ENCODE data around the gene FCER1G. TPM values are rescaled to one million over a fixed set of nuclear protein-coding genes. Genes with fewer than 3 reads are reported as not detected.

FCER1G gene
- total RNA-seq, 1 donor from 2014 or later: 0.93 TPM

DNA sequence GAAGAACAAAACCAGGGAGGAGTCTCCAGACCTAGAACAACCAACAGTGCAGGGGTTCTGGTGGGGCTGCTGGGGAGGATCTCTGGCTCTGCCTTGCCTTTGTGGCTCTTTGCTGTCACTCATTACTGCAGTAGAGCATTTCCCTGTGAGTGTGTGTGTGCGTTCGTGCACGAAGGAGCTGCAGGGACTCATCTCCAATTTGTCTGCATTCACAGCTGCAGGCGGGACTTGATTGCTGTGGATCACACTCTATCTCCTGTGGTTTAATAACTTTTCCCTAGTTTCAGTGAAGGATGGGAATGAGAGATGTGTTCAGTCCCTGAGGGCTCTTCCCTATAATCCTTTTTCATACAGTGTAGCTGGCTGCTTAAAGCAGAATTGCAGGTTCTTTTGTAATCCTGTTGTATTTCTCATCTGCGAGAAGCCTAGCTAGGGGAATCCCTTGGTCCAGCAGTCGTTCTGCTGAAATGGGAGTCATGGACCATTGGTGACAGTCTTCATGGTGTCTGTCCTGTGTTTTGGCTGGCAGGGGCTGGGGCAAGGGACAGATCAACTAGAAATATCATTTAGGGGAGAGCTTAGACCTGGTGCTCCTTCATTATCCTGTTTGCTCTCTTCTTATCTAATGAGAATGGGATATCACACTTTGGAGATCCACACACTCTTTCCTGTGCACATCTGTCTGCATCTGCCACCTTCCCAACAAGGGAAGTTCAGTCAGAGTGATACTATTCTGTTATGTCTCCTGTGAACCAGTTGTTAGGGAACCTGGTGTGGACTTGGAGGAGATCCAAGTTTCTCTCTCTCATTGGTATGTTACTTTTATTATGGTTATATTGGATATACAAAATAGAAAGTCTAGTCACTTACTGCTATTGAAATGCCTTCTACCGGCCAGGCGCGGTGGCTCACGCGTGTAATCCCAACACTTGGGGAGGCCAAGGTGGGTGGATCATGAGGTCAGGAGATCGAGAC, 46.5 kb downstream of the FCER1G start:
- H3K4me3 Mint-ChIP-seq: no peak overlapping the region
- TF ChIP-seq CTCF (conservative IDR thresholded peaks at IDR 0.05): no peak
- peaks cover 64% of the 10 kb centered on the region for H3K27me3 Mint-ChIP-seq (ENCODE audit: low read depth)
- no peak overlapping the region for H3K27ac Mint-ChIP-seq (ENCODE audit: unreplicated experiment)
- DNase-seq (ENCODE audit: low read depth, low spot score): no peak
- H3K4me1 Mint-ChIP-seq: peaks cover 17% of the 10 kb centered on the region
- H3K9me3 Mint-ChIP-seq: peaks cover 7% of the 10 kb centered on the region
- H3K36me3 Mint-ChIP-seq (ENCODE audit: low read depth): peaks cover 6% of the 10 kb centered on the region

DNA sequence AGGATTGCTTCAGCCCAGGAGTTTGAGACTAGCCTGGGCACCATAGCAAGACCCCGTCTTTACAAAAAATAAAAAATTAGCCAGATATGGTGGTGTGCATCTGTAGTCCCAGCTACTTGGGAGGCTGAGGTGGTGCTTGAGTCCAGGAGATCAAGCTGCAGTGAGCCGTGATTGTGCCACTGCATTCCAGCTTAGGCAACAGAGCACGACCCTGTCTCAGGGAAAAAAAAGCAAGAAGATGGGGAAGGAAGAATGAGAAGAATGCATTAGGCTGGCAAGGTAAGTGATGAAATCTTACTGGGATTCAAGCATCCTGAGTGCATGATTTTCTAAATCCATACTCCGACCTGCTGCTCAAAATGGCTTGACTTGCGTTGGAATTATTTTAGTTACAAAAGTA, 50.2 kb downstream of the FCER1G start:
- H3K4me3 Mint-ChIP-seq: no peak overlapping the region
- H3K27me3 Mint-ChIP-seq (ENCODE audit: low read depth): peaks cover 38% of the 10 kb centered on the region
- no peak for DNase-seq (ENCODE audit: low read depth, low spot score)
- peak overlapping the region; percentile 57 for H3K27ac Mint-ChIP-seq (ENCODE audit: unreplicated experiment)
- no peaks in the 10 kb centered on the region for H3K36me3 Mint-ChIP-seq (ENCODE audit: low read depth)
- peaks cover 7% of the 10 kb centered on the region for H3K4me1 Mint-ChIP-seq
- no peaks in the 10 kb centered on the region for H3K9me3 Mint-ChIP-seq
- no peak for TF ChIP-seq CTCF (conservative IDR thresholded peaks at IDR 0.05)

GRCh38 chr1:161266202-161266601, 51.1 kb downstream of the FCER1G start:
- TF ChIP-seq CTCF (conservative IDR thresholded peaks at IDR 0.05): no peak
- DNase-seq (ENCODE audit: low read depth, low spot score): no peak
- peaks cover 7% of the 10 kb centered on the region for H3K4me1 Mint-ChIP-seq

GRCh38 chr1:161266836-161267235, 51.7 kb downstream of the FCER1G start:
- DNase-seq (ENCODE audit: low read depth, low spot score): no peak
- peaks cover 23% of the 10 kb centered on the region for H3K27me3 Mint-ChIP-seq (ENCODE audit: low read depth)
- H3K4me3 Mint-ChIP-seq: no peak overlapping the region
- no peaks in the 10 kb centered on the region for H3K36me3 Mint-ChIP-seq (ENCODE audit: low read depth)
- TF ChIP-seq CTCF (conservative IDR thresholded peaks at IDR 0.05): no peak
- no peak overlapping the region for H3K27ac Mint-ChIP-seq (ENCODE audit: unreplicated experiment)
- no peaks in the 10 kb centered on the region for H3K9me3 Mint-ChIP-seq
- peaks cover 4% of the 10 kb centered on the region for H3K4me1 Mint-ChIP-seq

More at GRCh38 chr1:161266202-161266601, 51.1 kb downstream of the FCER1G start:
- H3K27me3 Mint-ChIP-seq (ENCODE audit: low read depth): peaks cover 29% of the 10 kb centered on the region
- H3K36me3 Mint-ChIP-seq (ENCODE audit: low read depth): no peaks in the 10 kb centered on the region
- H3K27ac Mint-ChIP-seq (ENCODE audit: unreplicated experiment): no peak overlapping the region
- no peaks in the 10 kb centered on the region for H3K9me3 Mint-ChIP-seq
- H3K4me3 Mint-ChIP-seq: no peak overlapping the region

DNA sequence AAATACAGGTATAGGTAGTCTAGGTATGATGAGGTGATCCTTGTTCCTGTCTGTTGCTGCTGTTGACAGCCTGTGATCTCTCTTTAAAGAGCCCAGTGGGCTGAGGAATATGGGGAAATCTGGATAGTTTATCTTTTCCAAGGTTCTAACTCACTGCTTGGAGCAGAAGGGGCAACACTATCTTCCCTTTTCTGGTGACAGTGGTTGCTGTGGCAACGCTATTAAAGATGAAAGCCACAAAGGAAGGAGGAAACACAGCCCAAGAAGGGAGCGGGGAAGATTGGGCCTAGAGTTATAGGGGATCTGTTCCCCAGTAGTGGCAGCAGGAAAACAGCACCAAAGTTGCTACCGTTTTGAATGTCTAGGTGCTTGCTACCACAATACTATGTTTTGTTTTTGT, 52.2 kb downstream of the FCER1G start:
- H3K4me3 Mint-ChIP-seq: no peak overlapping the region
- H3K9me3 Mint-ChIP-seq: no peaks in the 10 kb centered on the region
- TF ChIP-seq CTCF (conservative IDR thresholded peaks at IDR 0.05): no peak
- H3K27me3 Mint-ChIP-seq (ENCODE audit: low read depth): peaks cover 20% of the 10 kb centered on the region
- no peak overlapping the region for H3K27ac Mint-ChIP-seq (ENCODE audit: unreplicated experiment)
- H3K4me1 Mint-ChIP-seq: peaks cover 4% of the 10 kb centered on the region
- DNase-seq (ENCODE audit: low read depth, low spot score): no peak
- H3K36me3 Mint-ChIP-seq (ENCODE audit: low read depth): no peaks in the 10 kb centered on the region

Small RNA genes lying within 50 kb of the gene (microRNA-seq; reads per million reads assigned to microRNA genes)
- gene MIR5187: not detected

Other genes with a start within 250 kb of the FCER1G start
- gene F11R, start 194.1 kb upstream of the FCER1G start, total RNA-seq: 3.5 and 6.4 TPM in 2 replicates
- gene TSTD1, start 176.3 kb upstream of the FCER1G start, total RNA-seq: 6.7 and 7.2 TPM in 2 replicates
- 87.7 and 89.5 TPM in 2 replicates for gene USF1, start 169.3 kb upstream of the FCER1G start, total RNA-seq
- gene ARHGAP30, start 145.4 kb upstream of the FCER1G start, total RNA-seq: not detected in 2 replicates
- gene NECTIN4, start 125.7 kb upstream of the FCER1G start, total RNA-seq: not detected in 2 replicates
- gene KLHDC9, start 116.9 kb upstream of the FCER1G start, total RNA-seq: 8.0 and 9.1 TPM in 2 replicates
- 90.0 and 99.5 TPM in 2 replicates for gene PFDN2, start 97.3 kb upstream of the FCER1G start, total RNA-seq
- gene NIT1, start 97.2 kb upstream of the FCER1G start, total RNA-seq: 48.6 and 53.9 TPM in 2 replicates
- 35.1 and 36.2 TPM in 2 replicates for gene DEDD, start 82.6 kb upstream of the FCER1G start, total RNA-seq
- 77.2 and 80.9 TPM in 2 replicates for gene UFC1, start 61.3 kb upstream of the FCER1G start, total RNA-seq
- gene USP21, start 55.8 kb upstream of the FCER1G start, total RNA-seq: 41.6 and 45.2 TPM in 2 replicates
- gene PPOX, start 48.9 kb upstream of the FCER1G start, total RNA-seq: 48.3 and 48.6 TPM in 2 replicates
- gene B4GALT3, start 37.8 kb upstream of the FCER1G start, total RNA-seq: 50.6 and 53.2 TPM in 2 replicates
- 4.6 and 4.8 TPM in 2 replicates for gene ADAMTS4, start 16.2 kb upstream of the FCER1G start, total RNA-seq
- gene NDUFS2, start 12.9 kb upstream of the FCER1G start, total RNA-seq: 106 and 108 TPM in 2 replicates
- gene APOA2, start 8.3 kb downstream of the FCER1G start, total RNA-seq: not detected in 2 replicates
- gene TOMM40L, start 10.8 kb downstream of the FCER1G start, total RNA-seq: 17.2 and 17.9 TPM in 2 replicates
- not detected in 2 replicates for gene NR1I3, start 22.9 kb downstream of the FCER1G start, total RNA-seq
- gene PCP4L1, start 43.5 kb downstream of the FCER1G start, total RNA-seq: 0.16 and 0.20 TPM in 2 replicates
- 50.2 and 51.3 TPM in 2 replicates for gene MPZ, start 94.7 kb downstream of the FCER1G start, total RNA-seq
- 193 and 200 TPM in 2 replicates for gene SDHC, start 99.1 kb downstream of the FCER1G start, total RNA-seq
- gene CFAP126, start 152.6 kb downstream of the FCER1G start, total RNA-seq: not detected in 2 replicates

All from neural crest cell (in vitro differentiated cells).